C4-2B (cell line): ENCODE data around the gene PATJ.

Experiments
- ZFX ChIP-seq: fragments of 450-650 bp; IDR thresholded peaks from 2 replicates; pipeline ENCODE4 v1.6.1; 2017
- TF ChIP-seq, protein P1 (sequence below): fragments of 450-650 bp; conservative IDR thresholded peaks from 2 replicates; pipeline ENCODE4 v1.5.1; 2017; ENCODE audit warnings: mild to moderate bottlenecking

DNA sequence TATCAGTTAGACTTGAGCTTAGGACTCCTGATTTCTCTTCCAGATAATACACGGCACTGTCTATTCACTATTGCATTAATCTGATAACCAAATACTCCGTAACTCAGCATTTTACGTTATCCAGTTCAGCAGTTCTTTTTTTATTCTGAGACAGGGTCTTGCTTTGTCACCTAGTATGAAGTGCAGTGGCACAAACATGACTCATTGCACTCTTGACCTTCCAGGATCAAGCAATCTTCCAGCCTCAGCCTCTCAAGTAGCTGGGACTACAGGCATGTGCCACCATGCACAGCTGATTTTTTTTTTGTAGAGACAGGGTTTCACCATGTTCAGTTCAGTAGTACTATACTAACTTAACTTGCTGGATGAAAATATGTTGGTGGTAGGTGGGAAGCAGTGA lies 156.4 kb downstream of the PATJ start:
- TF ChIP-seq, protein P1, sequence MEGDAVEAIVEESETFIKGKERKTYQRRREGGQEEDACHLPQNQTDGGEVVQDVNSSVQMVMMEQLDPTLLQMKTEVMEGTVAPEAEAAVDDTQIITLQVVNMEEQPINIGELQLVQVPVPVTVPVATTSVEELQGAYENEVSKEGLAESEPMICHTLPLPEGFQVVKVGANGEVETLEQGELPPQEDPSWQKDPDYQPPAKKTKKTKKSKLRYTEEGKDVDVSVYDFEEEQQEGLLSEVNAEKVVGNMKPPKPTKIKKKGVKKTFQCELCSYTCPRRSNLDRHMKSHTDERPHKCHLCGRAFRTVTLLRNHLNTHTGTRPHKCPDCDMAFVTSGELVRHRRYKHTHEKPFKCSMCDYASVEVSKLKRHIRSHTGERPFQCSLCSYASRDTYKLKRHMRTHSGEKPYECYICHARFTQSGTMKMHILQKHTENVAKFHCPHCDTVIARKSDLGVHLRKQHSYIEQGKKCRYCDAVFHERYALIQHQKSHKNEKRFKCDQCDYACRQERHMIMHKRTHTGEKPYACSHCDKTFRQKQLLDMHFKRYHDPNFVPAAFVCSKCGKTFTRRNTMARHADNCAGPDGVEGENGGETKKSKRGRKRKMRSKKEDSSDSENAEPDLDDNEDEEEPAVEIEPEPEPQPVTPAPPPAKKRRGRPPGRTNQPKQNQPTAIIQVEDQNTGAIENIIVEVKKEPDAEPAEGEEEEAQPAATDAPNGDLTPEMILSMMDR: no peak
- no peak for TF ChIP-seq ZFX
